Stomach (tissue), 9 donors: ENCODE results near the gene ETFDH. TPM values are rescaled to one million over a fixed set of nuclear protein-coding genes. Genes with fewer than 3 reads are reported as not detected.
"Not testable (repeated sequence)": the region's sequence is repeated elsewhere in the genome, so short reads cannot be mapped to it uniquely, and the experiment has no call there.

Experiments used
- DNase-seq, 2 donors: peaks; one replicate each; pipeline versions ENCODE4 v3.0.0 to v3.0.0-alpha.2; 2013 to 2019
- H3K27ac ChIP-seq, 5 donors: fragments of 200-600 bp in 4 of 5; sonication (generic) in 4 of 5; one replicate each; pipeline ENCODE4 v1.5.1; 2013 to 2019; ENCODE audit warnings: mild to moderate bottlenecking in 1 of 5, moderate library complexity in 1 of 5
- H3K27me3 ChIP-seq, 3 donors: fragments of 200-600 bp; sonication (generic); one replicate each; pipeline ENCODE4 v1.5.1; 2017 to 2019; ENCODE audit warnings: mixed run types in 1 of 3
- H3K36me3 ChIP-seq, 4 donors: fragments of 200-600 bp; sonication (generic); 1 replicate in 3 of 4; 2 replicates in 1 of 4; pipeline ENCODE4 v1.5.1; 2016 to 2019
- H3K4me1 ChIP-seq, 4 donors: fragments of 200-600 bp; sonication (generic); one replicate each; pipeline ENCODE4 v1.5.1; 2016 to 2019
- H3K4me3 ChIP-seq, 4 donors: fragments of 200-600 bp; sonication (generic) in 3 of 4; one replicate each; pipeline ENCODE4 v1.5.1; 2016 to 2019; ENCODE audit warnings: mild to moderate bottlenecking in 1 of 4
- H3K9me3 ChIP-seq, 4 donors: fragments of 200-600 bp; sonication (generic); one replicate each; pipeline ENCODE4 v1.5.1; 2016 to 2019
- EP300 ChIP-seq: sonication (generic); formaldehyde crosslinking; IDR thresholded peaks from one replicate; pipeline ENCODE4 v1.6.1; 2017; ENCODE audit warnings: antibody characterized with exemption
- POLR2A ChIP-seq, 4 donors: fragments of 450-650 bp; IDR thresholded peaks; one replicate each; pipeline ENCODE4 v1.6.1; 2016; ENCODE audit warnings: antibody characterized with exemption in 4 of 4, control low read depth in 2 of 4, mild to moderate bottlenecking in 1 of 4, moderate library complexity in 1 of 4
- POLR2AphosphoS5 ChIP-seq, 3 donors: sonication (generic); formaldehyde crosslinking; IDR thresholded peaks; one replicate each; pipeline ENCODE4 v1.6.1; 2016; ENCODE audit warnings: antibody characterized with exemption in 3 of 3
- WGBS, 5 donors: extraction: QIAGEN DNeasy Blood & Tissue Kit in 3 of 5; methylation state at CpG; one replicate each; pipeline versions ENCODE4 v1.1.5 to v1.1.7; 2013 to 2018; 5-methylcytosine and 5-hydroxymethylcytosine counted together
- intact Hi-C: fragments of 100-400 bp; cut with DNase I; formaldehyde crosslinking; loops from one replicate; pipeline ENCODE4 v1.15.1; 2023; ENCODE audit warnings: low total_unique reads
- polyA plus RNA-seq, 3 donors: library from polyadenylated mRNA; stranded (reverse); fragments of 200-250 nt; gene quantifications; one replicate each; pipeline ENCODE4 v1.2.3, GENCODE V29; 2013
- total RNA-seq, 5 donors: library from RNA; depleted of rRNA; stranded (reverse); fragments of >200 nt; gene quantifications; one replicate each; pipeline versions ENCODE4 v1.1.0 to v1.2.3, GENCODE V29; 2014 to 2016
- TF ChIP-seq, protein P1 (sequence below), 7 experiments: fragments of 450-650 bp in 4 of 7; fragments of 200-600 bp in 3 of 7; sonication (generic) in 3 of 7; IDR thresholded peaks; one replicate each; pipeline ENCODE4 v1.5.1; 2016 to 2019; ENCODE audit warnings: antibody characterized with exemption in 7 of 7, control low read depth in 2 of 7, mild to moderate bottlenecking in 1 of 7
- donor health status: healthy with polysubstance abuse.
- donor health status: Bipolar disorder and iron deficiency.
- donor health status: healthy.

Gene ETFDH
- total and polyA plus RNA-seq, 8 donors = 9.3 to 78.0 (median 21.8) TPM

DNA sequence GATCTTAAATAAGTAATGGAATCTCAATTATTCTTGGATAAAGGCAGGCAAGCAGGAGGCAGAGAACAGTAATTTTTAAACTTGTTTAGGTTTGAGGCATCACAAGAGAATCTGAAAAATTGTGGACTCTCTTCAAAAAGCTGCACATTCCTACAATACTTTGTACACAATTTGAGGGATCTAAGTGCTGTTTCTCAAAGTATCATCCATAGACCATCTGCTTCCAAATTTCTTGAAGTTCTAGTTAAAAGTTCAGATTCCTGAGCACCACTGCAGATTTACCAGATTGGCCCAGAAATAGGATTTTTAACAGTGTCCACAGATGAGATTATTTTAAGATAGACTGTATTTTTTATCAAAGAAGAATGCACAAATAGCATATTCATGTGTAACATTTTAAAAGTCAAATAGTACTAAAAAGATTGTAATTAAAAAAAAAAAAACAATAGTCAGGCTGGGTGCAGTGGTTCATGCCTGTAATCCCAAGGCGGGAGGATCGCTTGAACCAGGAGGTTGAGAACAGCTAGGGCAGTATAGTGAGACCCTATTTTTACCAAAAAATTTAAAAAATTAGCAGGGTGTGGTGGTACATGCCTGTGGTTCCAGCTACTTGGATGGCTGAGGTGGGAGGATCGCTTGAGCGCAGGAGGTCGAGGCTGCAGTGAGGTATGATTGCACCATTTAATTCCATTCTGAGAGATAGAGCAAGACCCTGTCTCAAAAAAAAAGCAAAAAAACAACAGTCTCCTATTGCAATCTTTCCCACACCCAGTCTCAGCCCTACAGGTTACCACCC is 82.5 kb downstream of the ETFDH start:
- no peak for DNase-seq
- Histone ChIP-seq H3K4me1 (no peaks in the 10 kb centered on the region), H3K9me3 (no peaks in the 10 kb centered on the region), H3K4me3 (no peak overlapping the region), H3K27me3 (no peaks in the 10 kb centered on the region), H3K36me3 (no peaks in the 10 kb centered on the region), H3K27ac (no peak overlapping the region)
- TF ChIP-seq POLR2AphosphoS5 (IDR thresholded peaks at IDR 0.05) (no peak), POLR2A (IDR thresholded peaks at IDR 0.05) (no peak), EP300 (no peak)
- TF ChIP-seq, protein P1, sequence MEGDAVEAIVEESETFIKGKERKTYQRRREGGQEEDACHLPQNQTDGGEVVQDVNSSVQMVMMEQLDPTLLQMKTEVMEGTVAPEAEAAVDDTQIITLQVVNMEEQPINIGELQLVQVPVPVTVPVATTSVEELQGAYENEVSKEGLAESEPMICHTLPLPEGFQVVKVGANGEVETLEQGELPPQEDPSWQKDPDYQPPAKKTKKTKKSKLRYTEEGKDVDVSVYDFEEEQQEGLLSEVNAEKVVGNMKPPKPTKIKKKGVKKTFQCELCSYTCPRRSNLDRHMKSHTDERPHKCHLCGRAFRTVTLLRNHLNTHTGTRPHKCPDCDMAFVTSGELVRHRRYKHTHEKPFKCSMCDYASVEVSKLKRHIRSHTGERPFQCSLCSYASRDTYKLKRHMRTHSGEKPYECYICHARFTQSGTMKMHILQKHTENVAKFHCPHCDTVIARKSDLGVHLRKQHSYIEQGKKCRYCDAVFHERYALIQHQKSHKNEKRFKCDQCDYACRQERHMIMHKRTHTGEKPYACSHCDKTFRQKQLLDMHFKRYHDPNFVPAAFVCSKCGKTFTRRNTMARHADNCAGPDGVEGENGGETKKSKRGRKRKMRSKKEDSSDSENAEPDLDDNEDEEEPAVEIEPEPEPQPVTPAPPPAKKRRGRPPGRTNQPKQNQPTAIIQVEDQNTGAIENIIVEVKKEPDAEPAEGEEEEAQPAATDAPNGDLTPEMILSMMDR (IDR thresholded peaks at IDR 0.05) = no peak
- 91 to 98% (median 97%) methylated on average over 5 of the region's 5 CpGs for WGBS, 5 donors
- intact Hi-C loops = no loop called here

DNA sequence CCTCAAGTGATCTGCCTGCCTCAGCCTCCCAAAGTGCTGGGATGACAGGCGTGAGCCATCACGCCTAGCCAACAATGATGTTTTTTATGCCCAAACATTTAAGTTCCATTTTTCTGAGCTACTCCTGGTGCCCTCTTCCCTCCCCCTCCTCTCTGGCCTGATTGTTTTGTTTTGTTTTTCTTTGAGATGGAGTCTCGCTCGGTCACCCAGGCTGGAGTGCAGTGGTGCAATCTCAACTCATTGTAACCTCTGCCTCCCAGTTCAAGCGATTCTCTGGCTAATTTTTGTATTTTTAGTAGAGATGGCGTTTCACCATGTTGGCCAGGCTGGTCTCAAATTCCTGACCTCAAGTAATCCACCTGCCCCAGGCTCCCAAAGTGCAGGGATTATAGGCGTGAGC is 83.7 kb downstream of the ETFDH start:
- H3K9me3 ChIP-seq, H3K4me3 ChIP-seq, H3K4me1 ChIP-seq, DNase-seq, H3K36me3 ChIP-seq, H3K27ac ChIP-seq, H3K27me3 ChIP-seq, intact Hi-C loops: not testable (repeated sequence)
- 92 to 96% (median 95%) methylated on average over 7 of the region's 7 CpGs for WGBS, 5 donors

- intact Hi-C loops = no loop called here
- no peak overlapping the region for H3K4me3 ChIP-seq
- no peak for DNase-seq
- H3K36me3 ChIP-seq = no peaks in the 10 kb centered on the region
- TF ChIP-seq, protein P1 (IDR thresholded peaks at IDR 0.05) = no peak
- TF ChIP-seq POLR2AphosphoS5 (IDR thresholded peaks at IDR 0.05) = no peak
- no peak for TF ChIP-seq EP300
- TF ChIP-seq POLR2A (IDR thresholded peaks at IDR 0.05) = no peak
- no peaks in the 10 kb centered on the region for H3K4me1 ChIP-seq
- H3K27ac ChIP-seq = no peak overlapping the region
- no peaks in the 10 kb centered on the region for H3K27me3 ChIP-seq
- H3K9me3 ChIP-seq = no peaks in the 10 kb centered on the region
These were observed 84.5 kb downstream of the ETFDH start for GRCh38 chr4:158756588-158756987.

GRCh38 chr4:158758142-158758541 is 86.0 kb downstream of the ETFDH start:
- 70 to 93% (median 80%) methylated on average over 4 of the region's 4 CpGs for WGBS, 5 donors
- no peaks in the 10 kb centered on the region for H3K27me3 ChIP-seq
- DNase-seq = no peak
- intact Hi-C loops = no loop called here
- no peak overlapping the region for H3K27ac ChIP-seq
- no peaks in the 10 kb centered on the region for H3K36me3 ChIP-seq
- TF ChIP-seq, protein P1 (IDR thresholded peaks at IDR 0.05) = no peak
- TF ChIP-seq POLR2A (IDR thresholded peaks at IDR 0.05) = no peak
- TF ChIP-seq EP300 = no peak
- TF ChIP-seq POLR2AphosphoS5 (IDR thresholded peaks at IDR 0.05) = no peak
- no peak overlapping the region for H3K4me3 ChIP-seq
- no peaks in the 10 kb centered on the region for H3K9me3 ChIP-seq
- no peaks in the 10 kb centered on the region for H3K4me1 ChIP-seq

DNA sequence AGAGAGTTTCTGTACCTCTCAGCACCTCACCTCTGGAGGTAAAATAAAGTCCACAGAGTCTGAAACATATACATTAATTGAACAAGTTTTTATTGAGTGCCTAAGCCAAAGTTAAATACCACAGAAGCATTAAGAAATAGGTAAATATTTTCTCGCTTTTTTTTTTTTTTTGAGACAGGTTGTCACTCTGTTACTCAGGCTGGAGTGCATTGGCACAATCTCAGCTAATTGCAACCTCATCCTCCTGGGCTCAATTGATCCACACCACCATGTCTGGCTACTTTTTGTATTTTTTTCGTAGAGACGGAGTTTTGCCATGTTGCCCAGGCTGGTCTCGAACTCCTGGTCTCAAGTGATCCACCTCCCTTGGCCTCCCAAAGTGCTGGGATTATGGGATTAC is 86.6 kb downstream of the ETFDH start:
- intact Hi-C loops = no loop called here
- Histone ChIP-seq H3K4me3 (no peak overlapping the region), H3K9me3 (no peaks in the 10 kb centered on the region), H3K4me1 (no peaks in the 10 kb centered on the region), H3K36me3 (no peaks in the 10 kb centered on the region), H3K27ac (no peak overlapping the region), H3K27me3 (no peaks in the 10 kb centered on the region)
- TF ChIP-seq POLR2AphosphoS5 (IDR thresholded peaks at IDR 0.05) (no peak), POLR2A (IDR thresholded peaks at IDR 0.05) (no peak), EP300 (no peak)
- TF ChIP-seq, protein P1 (IDR thresholded peaks at IDR 0.05) = no peak
- no peak for DNase-seq
- 79 to 94% (median 85%) methylated on average over 4 of the region's 4 CpGs for WGBS, 5 donors
